Heart left ventricle (tissue), 13 donors: Measurements from ENCODE around the gene SLC25A29.

Source experiments
- POLR2A ChIP-seq, 2 donors: fragments of 450-650 bp; IDR thresholded peaks; one replicate each; pipeline ENCODE4 v1.6.1; 2017; ENCODE audit warnings: antibody characterized with exemption in 2 of 2, mild to moderate bottlenecking in 2 of 2, moderate library complexity in 2 of 2
- TF ChIP-seq, protein P1 (sequence below), 12 donors: fragments of 200-600 bp; sonication (generic) in 4 of 12; IDR thresholded peaks; one replicate each; pipeline versions ENCODE4 v1.5.0 to v1.8.0; 2018 to 2022; ENCODE audit warnings: antibody characterized with exemption in 12 of 12, mild to moderate bottlenecking in 5 of 12
- donor health status: ischemic (EF 13 %, LVEDD 7.1; RV severe dilation, severe dysfunction).
- donor health status: DM: no; HTN: yes; CAD: no.
- donor health status: DM: no; HTN: no; CAD: no.
- donor health status: ischemic (EF 25% LVEDD 6.9; RV normal size, moderate dysfunction).
- donor health status: ischemic (EF 25% LVEDD 5.7; RV mildly dilated, moderate dysfunction).
- donor health status: ischemic (EF 35%, LVEDD 5.7; RV mildly dilated, moderate dysfunction).
- donor health status: nonischemic (EF 11% LVEDD 7.7; RV severe dilation, severe dysfunction).
- donor health status: DM: yes; HTN: yes; CAD: no.
- donor health status: PGD.
- donor health status: ischemic (EF 29% LVEDD 5.4; RV normal size, mild dysfunction).
- donor health status: nonischemic (EF 23%, LVEDD 6.1; RV moderate dilation, normal function).

DNA sequence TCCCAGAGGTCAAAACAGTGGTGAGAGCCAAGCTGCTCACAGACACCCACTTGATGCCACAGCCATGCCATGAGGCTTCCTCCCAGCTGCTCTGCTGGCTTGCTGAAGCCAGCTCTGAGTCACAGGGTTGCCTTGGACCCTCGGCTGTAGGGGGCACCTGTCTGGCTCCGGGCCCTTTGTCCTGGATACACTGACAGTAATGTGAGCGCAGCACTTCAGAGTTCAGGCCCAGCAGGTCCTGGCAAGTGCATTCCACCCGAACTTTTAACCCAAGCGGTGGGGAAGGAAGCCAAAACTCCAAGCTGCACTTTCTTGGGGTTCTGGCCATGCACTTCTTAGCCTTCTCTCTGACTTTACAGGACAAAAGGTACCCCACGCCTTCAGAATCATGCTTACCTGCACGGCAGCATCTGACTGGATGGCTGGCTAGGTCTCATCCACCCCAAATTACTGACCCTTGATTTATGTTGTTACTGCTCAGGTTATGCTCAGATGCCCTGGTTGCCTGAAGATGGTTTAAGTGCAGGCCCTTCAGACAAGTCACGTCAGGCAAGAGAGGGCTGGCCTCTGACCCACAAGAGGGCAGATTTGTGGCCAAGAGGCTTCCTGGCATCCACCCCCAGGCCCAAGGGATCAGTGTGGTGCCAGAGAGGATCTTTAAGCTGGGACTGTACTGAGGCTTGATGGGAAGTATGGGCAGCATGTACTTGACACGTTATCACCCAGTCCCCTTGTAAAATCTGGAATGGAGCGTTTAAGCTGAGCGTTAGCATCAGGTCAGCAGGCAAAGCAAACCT, 24.8 kb downstream of the SLC25A29 start:
- TF ChIP-seq, protein P1, sequence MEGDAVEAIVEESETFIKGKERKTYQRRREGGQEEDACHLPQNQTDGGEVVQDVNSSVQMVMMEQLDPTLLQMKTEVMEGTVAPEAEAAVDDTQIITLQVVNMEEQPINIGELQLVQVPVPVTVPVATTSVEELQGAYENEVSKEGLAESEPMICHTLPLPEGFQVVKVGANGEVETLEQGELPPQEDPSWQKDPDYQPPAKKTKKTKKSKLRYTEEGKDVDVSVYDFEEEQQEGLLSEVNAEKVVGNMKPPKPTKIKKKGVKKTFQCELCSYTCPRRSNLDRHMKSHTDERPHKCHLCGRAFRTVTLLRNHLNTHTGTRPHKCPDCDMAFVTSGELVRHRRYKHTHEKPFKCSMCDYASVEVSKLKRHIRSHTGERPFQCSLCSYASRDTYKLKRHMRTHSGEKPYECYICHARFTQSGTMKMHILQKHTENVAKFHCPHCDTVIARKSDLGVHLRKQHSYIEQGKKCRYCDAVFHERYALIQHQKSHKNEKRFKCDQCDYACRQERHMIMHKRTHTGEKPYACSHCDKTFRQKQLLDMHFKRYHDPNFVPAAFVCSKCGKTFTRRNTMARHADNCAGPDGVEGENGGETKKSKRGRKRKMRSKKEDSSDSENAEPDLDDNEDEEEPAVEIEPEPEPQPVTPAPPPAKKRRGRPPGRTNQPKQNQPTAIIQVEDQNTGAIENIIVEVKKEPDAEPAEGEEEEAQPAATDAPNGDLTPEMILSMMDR (IDR thresholded peaks at IDR 0.05), result no peak
- no peak for TF ChIP-seq POLR2A (IDR thresholded peaks at IDR 0.05)
